Adrenal gland (tissue), 12 donors: ENCODE measurements around the gene IL18RAP. TPM values are rescaled to one million over a fixed set of nuclear protein-coding genes. Genes with fewer than 3 reads are reported as not detected.

Experiments used
- DNase-seq, 7 donors: peaks; one replicate each; pipeline ENCODE4 v3.0.0-alpha.2; 2019 to 2020
- H3K27ac ChIP-seq, 5 donors: fragments of 200-600 bp; sonication (generic) in 4 of 5; 1 replicate in 3 of 5; 2 replicates in 2 of 5; pipeline versions ENCODE4 v1.5.1 to v1.8.0; 2016 to 2020; ENCODE audit warnings: mild to moderate bottlenecking in 1 of 5
- H3K27me3 ChIP-seq: fragments of 200-600 bp; 2 replicates; pipeline ENCODE4 v1.8.0; 2021
- H3K36me3 ChIP-seq, 2 donors: fragments of 200-600 bp; replicated peaks in 1 of 2; 1 replicate in 1 of 2; 2 replicates in 1 of 2; pipeline versions ENCODE4 v1.5.1 to v1.8.0; 2018 to 2022
- H3K4me1 ChIP-seq, 2 donors: fragments of 200-600 bp; replicated peaks in 1 of 2; 1 replicate in 1 of 2; 2 replicates in 1 of 2; pipeline versions ENCODE4 v1.5.1 to v1.8.0; 2018 to 2021
- H3K4me3 ChIP-seq, 4 donors: fragments of 200-600 bp; sonication (generic) in 3 of 4; one replicate each; pipeline ENCODE4 v1.5.1; 2016 to 2018
- H3K9me3 ChIP-seq, 3 donors: fragments of 200-600 bp; sonication (generic) in 1 of 3; replicated peaks in 1 of 3; 1 replicate in 2 of 3; 2 replicates in 1 of 3; pipeline versions ENCODE4 v1.5.1 to v1.8.0; 2016 to 2021
- POLR2A ChIP-seq, 2 donors: fragments of 450-650 bp; IDR thresholded peaks; one replicate each; pipeline ENCODE4 v1.6.1; 2017; ENCODE audit warnings: antibody characterized with exemption in 2 of 2, mild to moderate bottlenecking in 2 of 2, moderate library complexity in 1 of 2
- WGBS, 4 donors: extraction: QIAGEN DNeasy Blood & Tissue Kit in 2 of 4; methylation state at CpG; one replicate each; pipeline versions ENCODE4 v1.1.5 to v1.1.7; 2013 to 2017; 5-methylcytosine and 5-hydroxymethylcytosine counted together
- intact Hi-C, 2 donors: fragments of 100-400 bp; cut with DNase I; formaldehyde crosslinking; loops; one replicate each; pipeline versions ENCODE4 v1.14.1 to v1.15.0; 2022 to 2023
- polyA plus RNA-seq, 3 donors: library from polyadenylated mRNA; stranded (reverse); fragments of 200-250 nt in 2 of 3; fragments of 350-450 nt in 1 of 3; fragmentation: Illumina TruSeq in 1 of 3; extraction: RNeasy Lipid Tissue Mini Kit (QIAGEN cat#74804) in 1 of 3; gene quantifications; one replicate each; pipeline ENCODE4 v1.2.3, GENCODE V29; 2013 to 2014
- total RNA-seq, 9 donors: library from RNA; depleted of rRNA in 4 of 9; stranded (reverse); fragments of >200 nt in 4 of 9; fragments of 120-200 nt in 1 of 9; fragmentation: NEBNext Ultra II Directional in 1 of 9; extraction: Animal tissue kit (Norgen Biotek cat#: 25700) in 1 of 9; gene quantifications; one replicate each; pipeline versions ENCODE4 v1.1.0 to v1.2.4, GENCODE V29; 2013 to 2023
- TF ChIP-seq, protein P1 (sequence below), 6 experiments: fragments of 450-650 bp in 4 of 6; fragments of 200-600 bp in 2 of 6; sonication (generic) in 1 of 6; IDR thresholded peaks; 1 replicate in 5 of 6; 2 replicates in 1 of 6; pipeline versions ENCODE4 v1.5.1 to v1.8.0; 2016 to 2021; ENCODE audit warnings: antibody characterized with exemption in 6 of 6, mild to moderate bottlenecking in 2 of 6, moderate library complexity in 1 of 6
- donor health status: healthy with polysubstance abuse.
- donor health status: Bipolar disorder and iron deficiency.
- donor health status: DM: yes; HTN: yes; CAD: no.
- donor health status: DM: no; HTN: no; CAD: no.
- donor health status: DM: no; HTN: no; CAD: no.
- donor health status: DM: yes; HTN: yes; CAD: no.

Gene IL18RAP
- total and polyA plus RNA-seq, 12 donors: 0.14 to 1.4 (median 0.29) TPM; not detected in 1

- no peak overlapping the region for H3K27ac ChIP-seq
- H3K4me3 ChIP-seq: no peak overlapping the region
- WGBS, 4 donors: 72 to 74% (median 74%) methylated on average over 5 of the region's 5 CpGs
- intact Hi-C loops: no loop called here
- no peaks in the 10 kb centered on the region for H3K36me3 ChIP-seq
- H3K27me3 ChIP-seq: no peaks in the 10 kb centered on the region
- TF ChIP-seq, protein P1, sequence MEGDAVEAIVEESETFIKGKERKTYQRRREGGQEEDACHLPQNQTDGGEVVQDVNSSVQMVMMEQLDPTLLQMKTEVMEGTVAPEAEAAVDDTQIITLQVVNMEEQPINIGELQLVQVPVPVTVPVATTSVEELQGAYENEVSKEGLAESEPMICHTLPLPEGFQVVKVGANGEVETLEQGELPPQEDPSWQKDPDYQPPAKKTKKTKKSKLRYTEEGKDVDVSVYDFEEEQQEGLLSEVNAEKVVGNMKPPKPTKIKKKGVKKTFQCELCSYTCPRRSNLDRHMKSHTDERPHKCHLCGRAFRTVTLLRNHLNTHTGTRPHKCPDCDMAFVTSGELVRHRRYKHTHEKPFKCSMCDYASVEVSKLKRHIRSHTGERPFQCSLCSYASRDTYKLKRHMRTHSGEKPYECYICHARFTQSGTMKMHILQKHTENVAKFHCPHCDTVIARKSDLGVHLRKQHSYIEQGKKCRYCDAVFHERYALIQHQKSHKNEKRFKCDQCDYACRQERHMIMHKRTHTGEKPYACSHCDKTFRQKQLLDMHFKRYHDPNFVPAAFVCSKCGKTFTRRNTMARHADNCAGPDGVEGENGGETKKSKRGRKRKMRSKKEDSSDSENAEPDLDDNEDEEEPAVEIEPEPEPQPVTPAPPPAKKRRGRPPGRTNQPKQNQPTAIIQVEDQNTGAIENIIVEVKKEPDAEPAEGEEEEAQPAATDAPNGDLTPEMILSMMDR (IDR thresholded peaks at IDR 0.05): no peak
- TF ChIP-seq POLR2A (IDR thresholded peaks at IDR 0.05): no peak
- no peaks in the 10 kb centered on the region for H3K4me1 ChIP-seq
- DNase-seq: no peak
- no peaks in the 10 kb centered on the region for H3K9me3 ChIP-seq
Observed at GRCh38 chr2:102421890-102422759, 835 bp upstream of the IL18RAP start.

- Histone ChIP-seq H3K4me1 (no peaks in the 10 kb centered on the region), H3K27me3 (no peaks in the 10 kb centered on the region), H3K36me3 (no peaks in the 10 kb centered on the region), H3K27ac (no peak overlapping the region), H3K4me3 (no peak overlapping the region), H3K9me3 (peaks cover 0 to 5% (median 0%) of the 10 kb centered on the region in 3 donors)
- DNase-seq: no peak
- TF ChIP-seq, protein P1 (IDR thresholded peaks at IDR 0.05): no peak
- no peak for TF ChIP-seq POLR2A (IDR thresholded peaks at IDR 0.05)
- 62 to 84% (median 74%) methylated on average over 2 of the region's 2 CpGs for WGBS, 4 donors
- intact Hi-C loops: no loop called here
Observed at GRCh38 chr2:102423368-102423767, 408 bp downstream of the IL18RAP start.

DNA sequence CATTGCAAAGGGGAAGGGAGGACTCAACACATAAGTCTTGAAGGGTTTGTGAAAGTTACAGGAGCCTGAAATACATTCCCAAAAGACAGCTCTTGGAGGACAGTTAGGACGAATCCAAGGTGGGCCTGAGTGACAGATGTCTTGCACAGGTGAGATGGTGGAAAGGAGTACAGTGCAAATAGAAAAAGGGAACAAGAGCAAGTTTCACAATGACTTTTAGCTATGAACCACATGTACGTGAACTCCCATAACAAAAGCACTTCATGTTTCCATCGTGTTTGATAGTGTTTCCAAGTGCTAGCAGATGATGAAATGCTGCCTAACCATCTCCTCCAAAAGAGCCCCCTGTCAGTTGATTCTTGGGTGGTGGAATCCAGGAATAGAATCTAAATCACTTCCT, 1.8 kb downstream of the IL18RAP start:
- Histone ChIP-seq H3K36me3 (no peaks in the 10 kb centered on the region), H3K27me3 (no peaks in the 10 kb centered on the region), H3K4me3 (no peak overlapping the region), H3K4me1 (no peaks in the 10 kb centered on the region), H3K9me3 (peaks cover 0 to 7% (median 0%) of the 10 kb centered on the region in 3 donors), H3K27ac (no peak overlapping the region)
- no peak for DNase-seq
- WGBS, 4 donors: 43 to 51% (median 46%) methylated on average over 3 of the region's 3 CpGs
- no peak for TF ChIP-seq POLR2A (IDR thresholded peaks at IDR 0.05)
- TF ChIP-seq, protein P1 (IDR thresholded peaks at IDR 0.05): no peak
- intact Hi-C loops: no loop called here

- H3K4me1 ChIP-seq: no peaks in the 10 kb centered on the region
- no peak for DNase-seq
- no peaks in the 10 kb centered on the region for H3K36me3 ChIP-seq
- TF ChIP-seq, protein P1 (IDR thresholded peaks at IDR 0.05): no peak
- TF ChIP-seq POLR2A (IDR thresholded peaks at IDR 0.05): no peak
- intact Hi-C loops: no loop called here
- 43 to 48% (median 44%) methylated on average over 5 of the region's 5 CpGs for WGBS, 4 donors
- H3K4me3 ChIP-seq: no peak overlapping the region
- peaks cover 0 to 7% (median 0%) of the 10 kb centered on the region in 3 donors for H3K9me3 ChIP-seq
- H3K27ac ChIP-seq: no peak overlapping the region
- H3K27me3 ChIP-seq: no peaks in the 10 kb centered on the region
Observed at GRCh38 chr2:102425441-102426132, 2.6 kb downstream of the IL18RAP start.
